ENCODE results near the gene GRAMD2A.

GRAMD2A gene

DNA sequence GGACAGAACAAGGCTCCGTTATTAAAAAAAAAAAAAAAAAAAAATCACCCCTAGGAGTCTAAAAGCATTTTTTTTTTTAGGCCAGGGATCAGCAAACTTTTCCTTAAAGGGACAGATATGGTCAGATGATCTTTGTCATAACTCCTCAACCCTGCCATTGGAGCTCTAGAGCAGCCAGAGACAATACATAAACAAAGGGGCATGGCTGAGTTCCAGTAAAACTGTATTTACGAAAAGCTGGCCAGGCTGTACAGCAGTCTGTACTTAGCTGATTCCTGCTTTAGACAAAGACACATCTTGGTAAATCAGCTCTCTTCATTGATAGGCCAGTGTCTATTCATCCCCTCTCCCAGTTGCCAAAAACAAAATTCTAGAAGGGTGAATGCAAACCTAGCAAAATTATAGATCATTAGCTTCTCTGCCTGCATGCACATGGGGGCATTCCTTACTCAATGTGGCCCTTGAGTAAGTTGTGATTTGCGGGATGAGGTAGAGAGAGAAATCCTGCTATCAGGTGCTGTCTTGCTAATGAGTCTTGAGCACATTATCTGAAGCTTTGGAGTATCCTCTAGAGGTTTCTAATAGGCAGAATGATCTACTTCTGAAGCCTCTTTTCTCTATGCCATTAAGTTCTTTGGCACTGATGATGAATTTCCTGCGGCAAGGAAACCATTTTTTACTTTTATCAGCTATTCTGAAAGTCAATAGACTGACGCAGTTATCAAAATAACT lies 44.2 kb downstream of the GRAMD2A start:
- no peak for DNase-seq (ENCODE audit: low read depth in 2 of 2)
- no peak overlapping the region for H3K4me3 ChIP-seq (replicated peaks in 1 of 2; ENCODE audit: low read depth in 2 of 2, low read length in 2 of 2)
- no peak for TF ChIP-seq CTCF (IDR thresholded peaks at IDR 0.05; ENCODE audit: low read depth, low read length)

- H3K4me3 ChIP-seq (replicated peaks in 1 of 2; ENCODE audit: low read depth in 2 of 2, low read length in 2 of 2) = no peak overlapping the region
- TF ChIP-seq CTCF (IDR thresholded peaks at IDR 0.05; ENCODE audit: low read depth, low read length) = no peak
- no peak for DNase-seq (ENCODE audit: low read depth in 2 of 2)
Measured at GRCh38 chr15:72147418-72147817, 50.2 kb downstream of the GRAMD2A start.

- no peak for TF ChIP-seq CTCF (IDR thresholded peaks at IDR 0.05; ENCODE audit: low read depth, low read length)
- no peak overlapping the region for H3K4me3 ChIP-seq (replicated peaks in 1 of 2; ENCODE audit: low read depth in 2 of 2, low read length in 2 of 2)
- DNase-seq (ENCODE audit: low read depth in 2 of 2) = no peak
Measured at GRCh38 chr15:72146934-72147333, 50.7 kb downstream of the GRAMD2A start.

GRCh38 chr15:72146221-72146620 lies 51.4 kb downstream of the GRAMD2A start:
- no peak overlapping the region for H3K4me3 ChIP-seq (replicated peaks in 1 of 2; ENCODE audit: low read depth in 2 of 2, low read length in 2 of 2)
- TF ChIP-seq CTCF (IDR thresholded peaks at IDR 0.05; ENCODE audit: low read depth, low read length) = no peak
- no peak for DNase-seq (ENCODE audit: low read depth in 2 of 2)

DNA sequence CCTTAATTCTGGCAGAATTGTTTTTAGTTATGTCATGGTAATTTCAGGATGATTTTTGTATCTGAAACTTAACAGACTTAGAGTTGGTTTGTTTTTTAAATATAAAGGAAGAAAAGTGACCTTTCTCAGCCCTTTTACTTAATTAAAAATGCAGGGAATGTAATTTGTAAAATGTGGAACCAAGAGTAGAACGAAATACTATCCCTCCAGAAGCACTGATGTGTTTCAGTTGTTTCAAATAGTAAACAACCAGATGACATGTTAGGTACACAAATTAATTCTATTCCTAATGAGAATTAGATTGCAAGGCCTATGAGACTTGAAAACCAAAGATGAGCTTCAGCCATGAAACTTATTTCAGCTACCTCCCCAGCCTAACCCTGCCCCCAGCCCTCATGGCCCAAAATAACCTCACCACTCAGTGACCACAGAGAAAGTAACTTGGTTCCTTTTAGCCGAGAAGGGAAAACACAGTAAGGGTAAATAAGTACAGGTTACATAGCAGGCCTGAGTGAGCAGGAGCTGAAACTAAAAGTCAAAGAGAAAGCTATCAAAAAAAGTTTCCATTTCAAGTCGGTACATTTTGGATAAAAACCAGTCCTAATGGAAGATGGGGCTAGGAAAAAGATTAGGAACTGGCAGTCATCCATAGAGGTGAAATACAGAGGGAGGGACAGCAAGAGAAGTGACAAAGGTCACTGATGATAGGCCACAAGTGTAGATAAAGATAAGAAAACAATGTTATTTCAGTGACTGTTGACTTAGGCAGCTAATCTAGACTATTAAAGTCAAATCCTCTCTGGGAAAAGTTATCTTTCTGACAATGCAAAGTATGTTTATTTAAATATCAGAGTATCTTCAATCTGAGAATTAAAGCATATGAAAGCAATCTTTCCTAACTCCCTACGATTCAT lies 56.2 kb downstream of the GRAMD2A start:
- DNase-seq (ENCODE audit: low read depth in 2 of 2) = no peak
- H3K4me3 ChIP-seq (replicated peaks in 1 of 2; ENCODE audit: low read depth in 2 of 2, low read length in 2 of 2) = no peak overlapping the region
- TF ChIP-seq CTCF (IDR thresholded peaks at IDR 0.05; ENCODE audit: low read depth, low read length) = no peak

DNA sequence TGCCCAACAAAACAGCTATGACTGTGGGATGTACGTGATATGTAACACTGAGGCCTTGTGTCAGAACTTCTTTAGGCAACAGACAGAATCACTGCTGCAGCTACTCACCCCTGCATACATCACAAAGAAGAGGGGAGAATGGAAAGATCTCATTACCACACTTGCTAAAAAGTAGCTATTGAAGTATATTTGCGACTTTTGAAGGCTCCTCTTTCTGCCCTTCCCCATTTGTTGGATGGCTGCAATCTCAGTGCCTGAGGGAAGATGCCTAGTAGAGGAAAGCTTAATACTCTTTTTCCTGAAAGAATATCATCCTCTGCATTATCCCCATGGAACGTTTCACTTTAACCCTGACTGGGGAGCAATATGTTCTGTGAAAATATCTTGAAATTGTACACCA lies 57.5 kb downstream of the GRAMD2A start:
- H3K4me3 ChIP-seq (replicated peaks in 1 of 2; ENCODE audit: low read depth in 2 of 2, low read length in 2 of 2) = no peak overlapping the region
- DNase-seq (ENCODE audit: low read depth in 2 of 2) = no peak
- TF ChIP-seq CTCF (IDR thresholded peaks at IDR 0.05; ENCODE audit: low read depth, low read length) = no peak

All from cardiac fibroblast (primary cell).